GM20000 (cell line): ENCODE measurements around the gene PIK3C2G.

Source experiments
- DNase-seq: peaks from one replicate; pipeline ENCODE4 v3.0.0; 2012; ENCODE audit warnings: low spot score
- CTCF ChIP-seq: IDR thresholded peaks from 2 replicates; pipeline ENCODE4 v1.5.1; 2012; ENCODE audit warnings: mild to moderate bottlenecking, control low read depth; ENCODE audit errors: extremely low read depth, missing control alignments

Gene PIK3C2G

GRCh38 chr12:18290386-18290785 lies 29.1 kb downstream of the PIK3C2G start:
- no peak for TF ChIP-seq CTCF

GRCh38 chr12:18294889-18295288 lies 33.6 kb downstream of the PIK3C2G start:
- TF ChIP-seq CTCF = no peak
- DNase-seq = no peak

More at GRCh38 chr12:18290386-18290785, 29.1 kb downstream of the PIK3C2G start:
- DNase-seq = no peak

GRCh38 chr12:18296201-18296908 lies 35.0 kb downstream of the PIK3C2G start:
- TF ChIP-seq CTCF = no peak
- DNase-seq = no peak

- DNase-seq = no peak
- TF ChIP-seq CTCF = no peak
Measured at GRCh38 chr12:18296909-18297280, 35.6 kb downstream of the PIK3C2G start.

DNA sequence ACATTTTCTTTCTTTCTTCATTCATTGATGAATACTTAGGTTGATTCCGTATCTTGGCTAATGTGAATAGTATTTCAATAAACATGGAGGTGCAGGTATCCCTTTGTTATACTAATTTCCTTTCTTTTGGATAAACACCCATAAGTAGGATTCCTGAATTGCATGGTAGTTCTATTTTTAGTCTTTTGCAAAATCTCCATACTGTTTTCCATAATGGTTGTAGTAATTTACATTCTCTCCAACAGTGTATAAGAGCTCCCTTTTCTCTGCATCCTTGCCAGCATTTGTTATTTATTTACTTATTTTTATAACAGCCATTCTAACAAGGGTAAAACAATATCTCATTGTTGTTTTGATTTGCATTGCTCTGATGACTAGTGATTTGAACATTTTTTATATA lies 36.6 kb downstream of the PIK3C2G start:
- no peak for TF ChIP-seq CTCF
- no peak for DNase-seq

DNA sequence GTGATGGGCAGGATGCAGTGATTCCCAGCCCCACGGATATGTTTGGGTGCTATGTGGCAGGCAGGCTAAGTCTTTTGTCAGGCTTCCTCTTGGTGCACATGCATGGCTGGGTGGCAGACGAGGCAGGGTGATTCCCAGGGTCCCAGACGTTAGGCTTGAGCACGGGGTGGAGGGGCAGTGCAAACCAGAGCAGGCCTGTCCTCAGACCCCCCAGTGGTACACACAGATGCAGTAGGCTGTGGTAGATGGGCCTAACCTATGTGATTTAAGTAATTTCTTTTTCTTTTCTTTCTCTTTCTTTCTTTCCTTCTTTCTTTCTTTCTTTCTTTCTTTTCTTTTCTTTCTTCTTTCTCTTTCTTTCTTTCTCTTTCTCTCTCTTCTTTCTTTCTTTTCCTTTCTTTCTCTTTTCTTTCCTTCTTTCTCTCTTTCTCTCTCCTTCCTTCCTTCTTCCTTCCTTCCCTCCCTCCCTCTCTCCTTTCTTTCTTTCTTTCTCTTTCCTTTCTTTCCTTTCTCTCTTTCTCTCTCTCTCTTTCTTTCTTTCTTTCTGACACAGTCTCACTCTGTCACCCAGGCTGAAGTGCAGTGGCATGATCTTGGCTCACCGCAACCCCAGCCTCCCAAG lies 41.6 kb downstream of the PIK3C2G start:
- no peak for DNase-seq
- no peak for TF ChIP-seq CTCF

DNA sequence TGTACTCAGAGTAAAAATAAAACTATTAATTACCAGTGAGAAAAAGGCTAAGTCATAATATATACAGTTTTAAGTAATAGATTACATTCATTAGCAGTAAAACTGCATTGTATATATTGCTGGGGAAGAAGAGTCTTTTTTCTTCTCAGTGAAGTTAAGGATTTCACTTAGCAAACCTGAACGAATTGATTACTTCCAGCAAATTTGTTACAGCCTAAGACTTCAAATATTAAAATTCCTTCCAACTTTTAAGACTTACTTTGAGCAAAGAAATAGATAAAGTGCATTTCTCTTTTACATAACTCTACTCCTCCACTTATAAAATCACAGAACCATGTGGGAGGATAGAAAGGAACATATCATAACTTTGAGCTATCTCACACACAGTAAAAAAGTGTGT lies 43.3 kb downstream of the PIK3C2G start:
- TF ChIP-seq CTCF = no peak
- DNase-seq = no peak
